ENCODE measurements around the gene PARP16.

GRCh38 chr15:65263313-65263712 is 23.4 kb downstream of the PARP16 start:
- TF ChIP-seq, protein P1, sequence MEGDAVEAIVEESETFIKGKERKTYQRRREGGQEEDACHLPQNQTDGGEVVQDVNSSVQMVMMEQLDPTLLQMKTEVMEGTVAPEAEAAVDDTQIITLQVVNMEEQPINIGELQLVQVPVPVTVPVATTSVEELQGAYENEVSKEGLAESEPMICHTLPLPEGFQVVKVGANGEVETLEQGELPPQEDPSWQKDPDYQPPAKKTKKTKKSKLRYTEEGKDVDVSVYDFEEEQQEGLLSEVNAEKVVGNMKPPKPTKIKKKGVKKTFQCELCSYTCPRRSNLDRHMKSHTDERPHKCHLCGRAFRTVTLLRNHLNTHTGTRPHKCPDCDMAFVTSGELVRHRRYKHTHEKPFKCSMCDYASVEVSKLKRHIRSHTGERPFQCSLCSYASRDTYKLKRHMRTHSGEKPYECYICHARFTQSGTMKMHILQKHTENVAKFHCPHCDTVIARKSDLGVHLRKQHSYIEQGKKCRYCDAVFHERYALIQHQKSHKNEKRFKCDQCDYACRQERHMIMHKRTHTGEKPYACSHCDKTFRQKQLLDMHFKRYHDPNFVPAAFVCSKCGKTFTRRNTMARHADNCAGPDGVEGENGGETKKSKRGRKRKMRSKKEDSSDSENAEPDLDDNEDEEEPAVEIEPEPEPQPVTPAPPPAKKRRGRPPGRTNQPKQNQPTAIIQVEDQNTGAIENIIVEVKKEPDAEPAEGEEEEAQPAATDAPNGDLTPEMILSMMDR (IDR thresholded peaks at IDR 0.05), result no peak
- TF ChIP-seq POLR2A (IDR thresholded peaks at IDR 0.05), result no peak

Data from esophagus squamous epithelium (tissue), 4 donors.